ENCODE data around the gene CIC.

The CIC gene

GRCh38 chr19:42278452-42279154, 9.6 kb downstream of the CIC start:
- DNase-seq: no peak

DNA sequence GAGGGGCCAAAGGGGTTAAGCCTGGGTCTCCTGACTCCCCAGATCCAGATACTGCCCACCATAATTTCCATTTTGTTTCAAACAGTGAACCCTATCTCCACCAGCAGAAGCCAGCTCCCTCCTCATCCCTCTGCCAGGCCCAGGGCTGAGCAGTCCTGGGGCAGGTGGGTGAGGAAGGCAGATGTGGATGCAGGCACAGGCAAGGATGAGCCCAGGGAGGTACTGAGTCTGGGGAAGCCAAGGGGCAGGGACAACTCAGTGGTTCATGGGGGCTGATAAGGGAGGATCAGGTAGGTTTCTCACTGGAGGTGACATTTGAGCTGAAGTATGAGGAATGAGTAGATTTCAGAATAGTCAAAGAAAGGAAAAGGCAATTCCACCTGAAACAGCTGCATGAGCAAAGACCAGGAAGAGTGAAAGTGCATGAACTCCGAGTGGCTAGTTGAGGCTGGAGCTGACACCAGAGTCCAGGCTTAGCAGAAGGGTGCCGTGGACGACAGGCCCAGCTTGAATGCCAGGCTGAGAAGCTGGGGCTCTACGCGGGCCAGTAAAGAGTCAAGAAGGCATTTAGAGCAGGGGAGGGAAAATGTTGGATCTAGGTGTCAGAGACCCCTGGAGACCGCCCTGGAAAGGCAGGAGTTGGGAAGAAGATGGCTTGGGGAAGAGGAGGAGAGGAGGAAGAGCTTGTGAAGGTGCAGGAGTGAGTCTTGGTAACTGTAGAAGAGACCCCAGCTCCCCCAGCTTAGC, 10.3 kb downstream of the CIC start:
- no peak for DNase-seq

DNA sequence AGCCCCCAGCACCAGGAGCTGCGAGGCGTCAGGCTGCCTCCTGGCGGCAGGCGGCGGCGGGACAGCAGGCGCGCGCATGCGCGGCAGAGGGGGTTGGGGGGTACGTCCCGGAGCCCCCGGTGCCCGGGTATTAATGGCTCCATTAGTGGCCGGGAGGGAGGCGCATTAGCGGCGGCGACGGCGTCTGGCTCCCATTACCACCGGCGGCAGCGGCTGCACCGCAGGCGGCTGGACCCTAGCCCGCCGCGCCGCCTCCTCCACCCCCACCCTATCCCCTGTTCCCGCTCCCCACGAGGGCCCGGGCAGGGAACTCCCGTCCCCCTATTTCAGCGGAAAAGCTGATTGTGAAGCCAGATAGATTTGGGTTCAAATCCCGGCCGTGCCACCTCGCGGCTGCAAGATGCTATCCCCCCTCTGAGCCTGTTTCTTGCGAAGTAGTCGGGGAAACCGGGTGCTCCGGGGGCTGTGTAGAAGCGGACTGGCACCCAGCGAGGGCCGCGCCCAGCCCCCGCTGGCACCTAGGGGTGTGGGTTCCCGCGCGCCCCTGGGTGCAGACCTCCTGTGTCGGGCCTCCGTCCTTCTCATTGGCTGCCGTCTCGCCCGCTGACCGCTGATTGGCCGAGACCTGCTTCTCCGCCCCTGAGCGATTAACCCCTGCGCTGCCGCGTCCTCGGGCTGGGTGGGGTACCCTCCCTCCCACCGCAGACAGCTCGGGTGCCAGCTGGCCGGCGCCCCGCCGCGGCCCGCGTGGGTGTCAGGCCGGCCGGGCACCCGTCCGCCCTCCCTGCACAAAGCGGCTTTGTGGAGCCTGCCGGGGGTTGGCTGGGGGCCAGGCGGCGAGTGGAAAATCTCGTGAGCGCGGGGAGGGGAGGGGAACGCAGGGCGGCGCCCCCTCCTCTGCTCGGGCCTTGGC, 11.1 kb downstream of the CIC start:
- peak; percentile 77 to 85 (median 78) for DNase-seq

DNA sequence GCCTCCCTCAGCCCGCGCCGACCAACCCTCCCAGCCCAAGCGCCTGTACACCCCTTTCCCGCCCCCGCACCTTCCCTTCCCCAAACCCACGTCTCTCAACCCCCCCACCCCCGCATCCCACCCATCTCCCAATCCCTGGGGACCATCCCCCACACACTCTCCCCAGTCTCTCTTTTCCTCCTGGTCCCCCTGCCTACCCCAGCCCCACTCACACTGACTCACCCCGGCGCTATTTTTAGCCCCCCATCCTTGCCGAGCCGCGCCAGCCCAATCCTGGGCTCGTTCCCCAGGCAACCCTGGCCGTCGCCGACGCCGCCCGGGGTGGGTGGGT, 11.7 kb downstream of the CIC start:
- peak in 1 of 3 donors; percentile 37 for DNase-seq

DNA sequence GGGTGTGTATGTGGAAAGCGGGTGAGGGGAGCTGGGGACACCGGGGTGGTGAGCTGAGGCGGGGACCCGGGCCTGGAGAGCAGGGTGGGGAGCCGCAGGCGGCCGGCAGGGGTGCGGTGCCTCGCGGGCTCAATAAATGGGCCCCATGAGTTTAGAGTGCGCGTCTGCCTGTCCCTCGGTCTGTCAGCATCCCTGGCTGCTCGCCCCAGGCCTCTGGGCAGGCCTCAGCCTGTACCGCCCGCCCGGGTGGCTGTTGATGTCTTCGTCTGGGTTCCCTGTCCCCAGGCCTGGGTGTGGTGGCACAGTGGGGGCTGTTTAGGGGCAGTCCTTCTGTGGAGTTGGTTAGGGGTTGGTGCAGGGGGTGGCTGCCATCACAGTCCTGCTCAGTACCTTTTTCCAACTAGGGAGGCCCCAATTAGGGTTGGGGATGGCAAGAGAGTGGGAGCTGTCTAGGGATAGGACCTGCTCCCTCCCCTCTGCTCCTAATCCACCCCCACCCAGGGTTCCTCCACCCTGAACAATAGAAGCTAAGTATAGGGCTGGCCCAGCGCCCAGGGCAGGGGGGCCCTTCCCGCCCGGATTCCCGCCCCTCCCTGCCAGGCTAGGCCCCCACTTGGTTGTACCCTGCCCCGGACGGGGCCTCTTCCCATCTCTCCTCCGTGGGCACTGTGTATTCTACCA, 12.2 kb downstream of the CIC start:
- DNase-seq: no peak

GRCh38 chr19:42281827-42282762, 13.0 kb downstream of the CIC start:
- DNase-seq: peak; percentile 28 to 46 (median 44)

DNA sequence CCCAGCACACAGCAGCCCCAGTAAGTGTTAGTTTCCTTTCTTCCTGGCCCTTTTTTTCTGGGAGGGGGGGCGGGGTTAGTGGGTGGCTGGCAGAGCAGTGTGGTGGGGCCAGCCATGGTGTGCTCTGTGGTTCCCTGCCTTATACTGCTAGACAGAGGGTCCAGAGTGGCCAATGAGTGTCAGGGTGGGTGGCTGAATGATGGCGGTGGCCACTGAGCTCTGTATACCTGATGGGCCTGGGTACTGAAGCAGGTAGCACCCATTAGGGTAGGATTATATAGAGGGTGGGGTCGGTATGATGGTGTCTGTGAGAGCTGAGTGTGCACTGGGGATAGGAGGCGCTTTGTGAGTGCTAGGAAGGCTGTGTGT, 13.8 kb downstream of the CIC start:
- DNase-seq: no peak

- DNase-seq: peak; percentile 96 to 100 (median 98)
Observed at GRCh38 chr19:42283188-42284065, 14.4 kb downstream of the CIC start.

- peak; percentile 80 to 96 (median 89) for DNase-seq
Observed at GRCh38 chr19:42284066-42284501, 15.0 kb downstream of the CIC start.

GRCh38 chr19:42284591-42285341, 15.7 kb downstream of the CIC start:
- no peak for DNase-seq

DNA sequence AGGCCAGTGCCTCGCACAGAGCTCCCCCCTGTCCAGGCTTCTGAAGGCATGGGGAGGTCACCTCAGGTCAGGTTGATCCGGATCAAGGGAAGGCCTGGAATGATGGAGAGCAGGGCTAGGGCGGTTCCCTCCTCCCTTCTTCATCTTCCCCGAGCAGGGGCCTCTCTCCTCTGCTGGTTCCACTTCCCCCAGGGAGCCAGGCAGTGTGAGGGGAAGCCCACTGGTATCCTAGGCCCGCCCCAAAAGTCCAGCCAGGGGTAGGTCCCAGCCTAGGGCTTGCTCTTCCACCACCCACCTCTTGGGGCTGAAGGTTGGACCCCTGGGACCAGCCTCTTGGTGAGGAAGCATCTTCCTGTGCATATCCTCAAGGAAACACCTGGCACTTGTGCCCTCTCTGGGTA, 16.5 kb downstream of the CIC start:
- peak; percentile 55 to 69 (median 57) for DNase-seq

DNA sequence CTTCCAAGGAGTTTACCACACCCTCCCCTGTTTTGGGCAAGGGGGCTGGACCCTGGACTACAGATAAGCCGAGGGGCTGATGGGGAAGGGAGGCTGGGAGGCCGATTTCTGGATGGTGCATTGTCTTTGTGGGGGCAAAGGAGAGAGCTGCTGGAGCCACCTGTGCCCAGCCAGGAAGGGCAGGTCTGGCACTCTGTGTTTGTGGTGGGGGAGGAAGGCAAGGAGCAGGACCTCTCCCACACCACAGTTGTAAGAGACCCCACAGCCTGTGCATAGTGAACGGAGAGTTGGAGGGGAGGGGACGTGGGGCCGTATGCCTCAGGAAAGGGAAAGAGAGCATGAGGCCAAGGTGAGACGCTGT, 16.9 kb downstream of the CIC start:
- no peak for DNase-seq

DNA sequence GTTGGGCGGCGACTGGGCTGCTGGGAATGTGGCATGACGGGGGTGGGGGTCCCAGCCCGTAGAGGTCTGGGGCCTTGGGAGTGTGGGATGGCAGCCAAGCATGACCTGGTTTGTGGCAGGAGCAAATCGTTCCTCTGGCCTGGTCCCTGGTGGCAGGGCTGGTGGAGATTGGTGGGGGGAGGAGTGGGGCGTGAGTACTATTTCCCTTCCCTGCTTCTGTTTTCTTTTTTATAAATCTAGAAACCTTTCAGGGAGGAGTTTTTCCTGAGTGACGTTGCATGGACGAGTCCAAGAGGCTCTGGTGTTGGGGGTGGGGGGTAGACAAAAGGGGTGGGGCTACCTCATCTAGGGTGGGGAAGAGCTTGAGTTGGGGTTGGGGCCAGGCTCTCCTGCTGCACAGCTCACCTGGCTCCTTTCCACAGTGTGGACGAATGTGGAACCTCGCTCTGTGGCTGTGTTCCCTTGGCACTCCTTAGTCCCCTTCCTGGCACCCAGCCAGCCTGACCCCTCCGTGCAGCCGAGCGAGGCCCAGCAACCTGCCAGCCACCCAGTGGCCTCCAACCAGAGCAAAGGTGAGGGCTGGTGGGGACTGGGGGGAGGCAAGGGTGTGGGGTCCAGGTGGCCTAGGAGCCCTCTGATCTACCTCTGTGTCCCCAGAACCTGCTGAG, 17.4 kb downstream of the CIC start:
- DNase-seq: peak in 2 of 3 donors; percentile 36 to 42

DNA sequence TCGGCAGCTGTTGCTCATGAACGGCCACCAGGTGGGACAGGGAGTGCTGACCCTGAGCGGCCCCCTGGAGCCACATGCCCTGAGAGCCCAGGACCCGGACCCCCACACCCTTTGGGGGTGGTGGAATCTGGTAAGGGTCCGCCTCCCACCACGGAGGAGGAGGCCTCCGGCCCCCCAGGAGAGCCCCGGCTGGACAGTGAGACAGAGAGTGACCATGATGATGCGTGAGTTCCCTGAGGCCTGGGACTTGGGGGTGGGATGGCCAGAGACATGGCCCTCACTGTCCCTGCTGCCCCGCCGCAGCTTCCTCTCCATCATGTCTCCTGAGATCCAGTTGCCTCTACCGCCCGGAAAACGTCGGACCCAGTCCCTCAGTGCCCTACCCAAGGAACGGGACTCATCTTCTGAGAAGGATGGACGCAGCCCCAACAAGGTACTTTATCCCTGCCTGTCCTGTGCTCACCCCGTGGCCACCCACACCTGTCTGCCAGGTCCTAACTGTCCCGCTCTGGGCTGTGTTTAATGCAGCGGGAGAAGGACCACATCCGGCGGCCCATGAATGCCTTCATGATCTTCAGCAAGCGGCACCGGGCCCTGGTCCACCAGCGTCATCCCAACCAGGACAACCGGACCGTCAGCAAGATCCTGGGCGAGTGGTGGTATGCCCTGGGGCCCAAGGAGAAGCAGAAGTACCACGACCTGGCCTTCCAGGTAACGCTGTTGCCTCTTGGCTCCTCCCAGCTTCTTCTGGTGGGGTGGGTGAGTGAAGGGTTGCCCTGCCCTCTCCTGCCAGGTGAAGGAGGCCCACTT, 18.2 kb downstream of the CIC start:
- no peak for DNase-seq

DNA sequence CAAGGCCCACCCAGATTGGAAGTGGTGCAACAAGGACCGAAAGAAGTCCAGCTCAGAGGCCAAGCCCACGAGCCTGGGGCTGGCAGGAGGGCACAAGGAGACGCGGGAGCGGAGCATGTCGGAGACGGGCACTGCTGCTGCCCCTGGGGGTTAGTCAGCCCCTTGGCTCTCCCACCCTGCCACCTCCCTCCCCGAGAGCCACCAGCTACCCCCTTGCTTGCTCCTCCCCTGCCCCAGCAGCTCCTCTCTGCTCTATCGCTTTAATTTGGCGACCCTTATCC, 18.7 kb downstream of the CIC start:
- no peak for DNase-seq

DNA sequence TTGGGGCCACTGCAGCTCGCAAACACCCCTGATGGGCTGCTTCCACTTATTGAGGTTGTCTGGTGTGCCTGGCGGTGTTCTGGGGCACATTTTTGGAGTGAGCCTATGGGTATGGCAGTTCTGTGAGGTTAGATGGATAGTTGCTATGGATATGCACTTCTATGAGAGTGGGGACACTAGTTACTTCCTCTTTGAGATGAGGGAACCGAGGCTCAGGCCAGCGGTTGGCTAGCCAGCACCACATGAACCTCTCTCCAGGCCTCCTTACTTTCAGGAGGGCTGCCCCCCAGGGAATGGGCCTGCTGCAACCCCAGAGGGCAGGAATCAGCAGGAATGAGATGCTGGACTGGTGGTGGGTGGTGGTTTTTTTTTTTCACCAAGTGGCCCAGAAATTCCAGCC, 19.3 kb downstream of the CIC start:
- no peak for DNase-seq

DNA sequence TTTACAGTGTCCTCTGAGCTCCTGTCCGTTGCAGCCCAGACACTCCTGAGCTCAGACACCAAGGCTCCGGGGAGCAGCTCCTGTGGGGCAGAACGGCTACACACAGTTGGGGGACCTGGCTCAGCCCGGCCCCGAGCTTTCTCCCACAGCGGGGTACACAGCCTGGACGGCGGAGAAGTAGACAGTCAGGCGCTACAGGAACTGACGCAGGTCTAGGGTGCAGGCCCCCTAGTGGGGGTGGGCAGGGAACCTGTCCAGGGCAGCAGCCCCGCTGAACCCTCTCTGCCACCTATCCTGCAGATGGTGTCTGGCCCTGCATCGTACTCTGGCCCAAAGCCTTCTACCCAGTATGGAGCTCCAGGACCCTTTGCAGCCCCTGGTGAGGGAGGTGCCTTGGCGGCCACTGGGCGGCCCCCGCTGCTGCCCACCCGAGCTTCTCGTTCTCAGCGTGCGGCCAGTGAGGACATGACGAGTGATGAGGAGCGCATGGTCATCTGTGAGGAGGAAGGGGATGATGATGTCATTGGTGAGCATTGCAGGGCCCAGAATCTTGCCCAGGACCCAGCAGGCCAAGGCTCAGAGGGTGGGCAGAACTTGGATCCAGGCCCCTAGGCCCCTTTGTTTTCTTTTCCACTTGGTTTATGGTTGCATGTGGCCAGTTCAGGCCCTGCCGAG, 20.0 kb downstream of the CIC start:
- no peak for DNase-seq

- DNase-seq: no peak
Observed at GRCh38 chr19:42289556-42290041, 20.5 kb downstream of the CIC start.

All from suppressor macrophage treated with lipopolysaccharide for 1 hour (primary cell).